ENCODE results near the gene S100PBP. TPM values are rescaled to one million over a fixed set of nuclear protein-coding genes. Genes with fewer than 3 reads are reported as not detected.
"Not testable (repeated sequence)": the region's sequence is repeated elsewhere in the genome, so short reads cannot be mapped to it uniquely, and the experiment has no call there.

The S100PBP gene
- total RNA-seq, 1 donor from 2014 or later = 59.8 TPM

DNA sequence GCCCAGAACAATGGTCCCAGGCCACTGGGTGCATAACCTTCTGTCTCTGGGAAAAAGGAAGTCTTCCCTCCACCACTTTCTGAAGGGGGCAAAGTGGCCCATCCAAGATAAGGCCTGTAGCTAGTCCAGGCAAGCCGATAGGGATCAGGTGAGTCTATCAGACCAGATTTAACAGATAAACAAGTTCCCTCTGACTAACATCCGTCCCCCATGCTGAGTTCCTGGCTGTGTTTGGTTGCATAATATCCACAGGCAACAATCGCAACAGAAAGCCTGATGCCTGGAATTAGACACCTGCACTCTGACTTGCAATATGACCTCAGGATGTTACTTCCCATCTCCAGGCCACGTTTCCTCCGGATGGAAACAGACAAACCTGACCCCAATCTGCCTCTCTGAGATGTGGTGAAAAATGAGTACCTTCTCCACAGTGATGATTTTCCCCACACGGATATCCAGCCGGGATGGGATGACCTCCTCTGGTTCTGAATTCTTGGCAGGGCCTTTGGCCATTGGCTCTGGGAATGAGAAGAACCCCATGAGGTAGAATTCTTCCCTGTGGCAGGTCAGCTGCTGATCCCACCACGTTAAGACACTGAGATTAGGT is 36.7 kb upstream of the S100PBP start:
- no peak for DNase-seq (ENCODE audit: low spot score)
- intact Hi-C loops (cut with DNase I) = no loop called here
- no peak for ATAC-seq

DNA sequence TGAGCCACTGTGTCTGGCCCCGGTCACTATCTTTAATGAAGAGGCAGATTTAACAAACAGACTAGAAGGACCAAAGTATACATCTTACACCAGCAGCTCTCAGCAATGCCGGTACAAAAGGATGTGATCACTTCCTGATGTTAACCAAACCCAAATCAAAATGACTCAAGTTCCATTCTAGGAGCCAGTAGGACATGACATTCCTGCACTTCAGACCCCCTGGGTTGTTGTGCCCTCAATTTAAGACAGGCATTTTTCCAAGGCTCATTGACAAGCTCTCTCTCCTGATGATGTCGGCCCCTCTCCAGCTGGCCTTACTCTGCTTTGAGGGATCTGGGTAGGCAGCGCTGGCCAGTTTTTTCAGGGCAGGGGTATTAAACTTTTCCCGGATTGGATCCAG is 35.4 kb upstream of the S100PBP start:
- DNase-seq (ENCODE audit: low spot score) = no peak
- intact Hi-C loops (cut with DNase I) = no loop called here
- no peak for ATAC-seq

DNA sequence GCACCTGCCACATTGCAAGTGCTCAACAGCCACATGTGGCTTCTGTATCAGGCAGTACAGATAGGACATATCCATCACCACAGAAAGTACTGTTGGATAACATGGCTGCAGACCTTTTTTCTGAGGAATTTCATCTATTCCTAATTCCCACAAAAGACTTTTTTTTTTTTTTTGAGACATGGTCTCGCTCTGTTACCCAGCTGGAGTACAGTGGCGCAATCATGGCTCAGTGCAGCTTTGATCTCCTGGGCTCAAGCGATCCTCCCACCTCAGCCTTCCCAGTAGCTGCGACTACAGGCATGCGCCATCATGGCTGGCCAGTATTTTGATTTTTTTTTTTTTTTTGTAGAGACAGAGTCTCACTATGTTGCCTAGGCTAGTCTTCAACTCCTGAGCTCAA is 33.6 kb upstream of the S100PBP start:
- intact Hi-C loops (cut with DNase I) = no loop called here
- ATAC-seq = no peak
- no peak for DNase-seq (ENCODE audit: low spot score)

DNA sequence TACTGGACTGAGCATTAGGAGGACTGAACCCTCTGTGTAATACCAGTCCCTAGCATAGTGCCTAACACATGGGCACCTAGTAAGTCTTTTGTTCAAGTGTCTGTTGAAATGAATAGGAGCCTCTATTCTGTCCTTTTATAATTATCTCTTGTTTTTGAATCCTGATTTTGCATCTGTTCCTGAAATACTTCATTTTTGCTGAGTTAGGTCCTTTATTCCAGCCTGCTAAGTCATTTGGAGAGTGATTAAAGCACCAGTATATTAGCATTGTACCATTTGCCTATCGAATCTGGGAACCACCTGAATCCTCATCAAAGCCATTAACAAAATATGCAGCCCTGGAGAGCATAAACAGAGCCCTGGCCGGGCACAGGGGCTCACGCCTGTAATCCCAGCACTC is 32.6 kb upstream of the S100PBP start:
- intact Hi-C loops (cut with DNase I) = no loop called here
- no peak for ATAC-seq

DNA sequence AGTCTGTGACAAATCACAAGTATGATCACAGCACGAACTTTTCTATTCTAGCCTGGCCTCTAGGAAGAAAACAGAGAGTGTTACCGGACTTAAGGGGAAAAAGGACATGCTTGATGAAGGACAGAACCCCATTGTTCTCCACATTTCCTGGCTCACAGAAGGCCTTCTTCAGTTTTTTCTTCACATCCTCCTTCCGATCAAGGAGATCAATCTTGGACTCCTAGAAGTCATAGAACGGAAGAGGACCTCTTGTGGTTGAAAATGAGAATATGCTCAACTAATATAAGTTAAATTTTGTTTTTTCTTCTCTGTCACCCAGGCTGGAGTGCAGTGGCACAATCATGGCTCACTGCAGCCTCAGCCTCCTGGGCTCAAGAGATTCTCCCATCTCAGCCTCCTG is 30.6 kb upstream of the S100PBP start:
- peak; percentile 45 for ATAC-seq
- intact Hi-C loops (cut with DNase I) = no loop called here

More for the DNA sequence above, 32.6 kb upstream of the S100PBP start:
- DNase-seq (ENCODE audit: low spot score) = no peak

DNA sequence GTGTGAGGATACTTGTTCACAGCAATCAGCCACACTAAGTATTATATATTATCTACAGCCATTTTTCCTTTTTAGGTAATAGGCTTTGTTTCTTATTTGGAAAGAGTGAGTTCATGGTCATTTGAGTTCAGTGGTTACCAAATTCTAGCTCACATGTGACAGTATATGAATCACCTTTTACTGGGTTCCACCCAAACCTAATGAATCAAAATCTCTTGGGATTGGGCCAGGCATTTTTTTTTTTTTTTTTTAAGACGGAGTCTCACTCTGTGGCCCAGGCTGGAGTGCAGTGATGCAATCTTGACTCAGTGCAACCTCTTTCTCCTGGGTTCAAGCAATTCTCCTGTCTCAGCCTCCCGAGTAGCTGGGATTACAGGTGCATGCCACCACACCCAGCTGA is 28.1 kb upstream of the S100PBP start:
- DNase-seq (ENCODE audit: low spot score); ATAC-seq; intact Hi-C loops (cut with DNase I): not testable (repeated sequence)

More for the DNA sequence above, 30.6 kb upstream of the S100PBP start:
- no peak for DNase-seq (ENCODE audit: low spot score)

DNA sequence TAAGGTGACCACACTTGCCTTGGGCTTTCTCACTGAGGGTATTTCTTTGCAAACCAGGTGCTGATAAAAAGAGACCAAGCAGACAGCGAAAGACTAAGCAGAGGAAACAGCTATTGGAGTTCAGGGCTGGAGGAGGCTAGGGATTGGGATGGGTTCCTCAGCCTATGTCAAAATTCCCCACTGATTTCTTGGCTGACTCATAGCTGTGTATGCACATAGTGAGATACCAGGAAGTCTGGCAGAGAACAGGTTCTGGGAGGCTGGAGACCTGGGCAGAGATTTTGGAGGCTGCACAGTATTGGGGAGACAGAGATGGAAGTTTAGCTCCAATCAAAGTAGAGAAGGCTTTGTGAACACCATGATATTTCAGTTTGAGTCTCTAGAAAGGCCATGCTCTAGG is 25.6 kb upstream of the S100PBP start:
- no peak for ATAC-seq

DNA sequence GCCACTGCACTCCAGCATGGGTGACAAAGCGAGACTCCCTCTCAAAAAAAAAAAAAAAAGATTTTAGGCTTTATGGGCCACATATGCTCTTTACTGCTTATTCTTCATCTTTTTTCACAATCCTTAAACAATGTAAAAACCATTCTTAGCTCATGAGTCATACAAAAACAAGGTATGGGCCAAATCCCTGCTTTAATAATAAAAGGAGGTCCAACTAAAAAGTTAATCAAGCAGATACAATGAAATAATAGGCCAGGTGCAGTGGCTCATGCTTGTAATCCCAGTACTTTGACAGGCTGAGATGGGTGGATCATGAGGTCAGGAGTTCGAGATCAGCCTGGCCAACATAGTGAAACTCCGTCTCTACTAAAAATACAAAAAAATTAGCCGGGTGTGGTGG is 21.7 kb upstream of the S100PBP start:
- ATAC-seq; intact Hi-C loops (cut with DNase I); DNase-seq (ENCODE audit: low spot score): not testable (repeated sequence)

More for the DNA sequence above, 25.6 kb upstream of the S100PBP start:
- intact Hi-C loops (cut with DNase I) = loop anchor here (1.0 kb wide), 1 partner anchor 38 kb away; no protein-coding TSS in a partner anchor
- DNase-seq (ENCODE audit: low spot score) = no peak

DNA sequence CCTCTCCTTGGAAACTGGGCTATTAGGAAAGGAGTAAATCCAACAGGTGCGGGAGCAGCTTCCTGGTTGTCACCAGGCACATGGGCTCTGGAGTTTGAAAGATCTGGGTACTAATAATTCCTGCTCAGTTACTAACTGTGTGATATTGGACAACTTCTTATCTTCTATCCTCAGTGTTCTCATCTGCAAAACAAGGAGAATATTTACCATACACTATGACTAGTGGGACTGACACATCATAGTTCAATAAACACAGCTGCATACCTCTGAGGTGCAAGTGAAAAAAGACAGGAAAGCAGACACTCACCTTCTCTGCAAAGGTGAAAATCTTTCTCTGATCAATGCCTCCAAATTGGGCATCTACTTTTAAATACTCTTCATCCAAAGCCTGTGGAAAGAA is 20.0 kb upstream of the S100PBP start:
- intact Hi-C loops (cut with DNase I) = no loop called here
- no peak for ATAC-seq
- no peak for DNase-seq (ENCODE audit: low spot score)

DNA sequence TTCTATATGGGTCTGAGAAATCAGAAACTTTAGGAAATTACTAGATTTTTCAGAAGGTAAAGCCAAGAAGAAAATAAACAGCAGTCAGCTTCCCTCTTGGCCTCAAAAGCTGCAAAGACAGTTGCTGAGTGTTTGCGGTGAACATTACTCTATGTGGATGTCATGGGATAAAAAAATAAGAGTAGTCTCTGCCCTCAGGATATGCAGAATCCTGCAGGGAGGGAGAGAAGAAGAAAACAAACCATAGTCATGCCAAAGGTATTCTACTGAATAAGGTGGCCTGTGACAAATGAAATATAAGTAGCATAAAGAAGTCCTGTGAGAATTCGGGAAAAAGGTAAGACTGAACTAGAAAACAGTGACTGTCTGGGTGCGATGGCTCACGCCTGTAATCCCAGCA is 19.3 kb upstream of the S100PBP start:
- intact Hi-C loops (cut with DNase I) = no loop called here
- ATAC-seq (no peak), DNase-seq (ENCODE audit: low spot score) (no peak)

DNA sequence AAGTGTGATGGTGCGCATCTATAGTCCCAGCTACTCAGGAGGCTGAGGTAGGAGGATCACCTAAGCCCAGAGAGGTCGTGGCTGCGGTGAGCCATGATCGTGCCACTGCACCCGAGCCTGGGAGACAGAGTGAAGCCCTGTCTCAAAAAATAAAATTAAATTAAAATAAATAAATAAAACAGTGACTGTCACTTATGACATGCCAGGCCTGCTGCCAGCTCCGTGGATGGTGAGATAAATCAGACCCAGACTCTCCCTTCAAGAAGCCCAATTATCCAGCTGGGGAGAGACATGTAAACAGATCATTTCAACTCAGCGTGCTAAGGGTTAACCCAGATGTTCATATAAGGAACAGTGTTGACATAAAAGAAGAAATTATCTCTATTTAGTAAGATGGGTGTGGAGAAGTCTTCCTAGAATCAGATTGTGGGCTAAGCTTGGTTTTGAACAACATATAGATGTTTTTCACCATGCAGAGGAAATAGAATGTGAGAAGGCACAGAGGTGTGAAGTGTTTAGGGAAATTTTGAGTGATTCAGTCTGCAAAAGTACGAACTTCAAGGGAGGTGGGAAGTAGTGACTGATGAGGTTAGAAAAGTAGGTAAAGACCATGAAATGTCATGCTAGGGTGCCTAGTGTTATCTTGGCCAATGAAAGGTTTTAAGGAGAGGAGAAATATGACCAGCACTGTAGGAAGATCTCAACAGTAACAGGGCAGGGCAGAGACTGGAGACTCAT is 18.6 kb upstream of the S100PBP start:
- DNase-seq (ENCODE audit: low spot score) (no peak), ATAC-seq (no peak)
- intact Hi-C loops (cut with DNase I) = no loop called here

DNA sequence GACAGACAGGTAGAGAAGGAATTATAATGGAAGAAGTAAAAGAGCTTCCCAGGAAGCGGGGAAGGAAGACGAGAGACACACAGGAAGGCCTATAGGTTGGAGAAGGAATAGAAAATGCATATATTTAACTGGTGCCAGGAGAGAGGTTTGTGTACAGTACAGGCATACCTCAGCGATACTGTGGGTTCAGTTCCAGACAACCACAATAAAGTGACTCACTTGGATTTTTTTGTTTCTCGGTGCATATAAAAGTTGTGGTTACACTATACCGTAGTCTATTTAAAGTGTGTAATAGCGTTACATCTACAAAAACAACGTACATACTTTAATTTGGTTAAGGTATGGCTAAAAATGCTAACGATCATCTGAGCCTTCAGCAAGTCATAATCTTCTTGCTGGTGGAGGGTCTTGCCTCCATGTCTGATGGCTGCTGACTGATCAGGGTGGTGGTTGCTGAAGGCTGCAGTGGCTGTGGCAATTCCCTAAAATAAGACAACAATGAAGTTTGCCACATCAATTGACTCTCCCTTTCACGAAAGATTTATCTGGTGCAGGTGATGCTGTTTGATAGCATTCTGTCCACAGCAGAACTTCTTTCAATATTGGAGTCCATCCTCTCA is 16.2 kb upstream of the S100PBP start:
- ATAC-seq (no peak), DNase-seq (ENCODE audit: low spot score) (no peak)
- intact Hi-C loops (cut with DNase I) = no loop called here

DNA sequence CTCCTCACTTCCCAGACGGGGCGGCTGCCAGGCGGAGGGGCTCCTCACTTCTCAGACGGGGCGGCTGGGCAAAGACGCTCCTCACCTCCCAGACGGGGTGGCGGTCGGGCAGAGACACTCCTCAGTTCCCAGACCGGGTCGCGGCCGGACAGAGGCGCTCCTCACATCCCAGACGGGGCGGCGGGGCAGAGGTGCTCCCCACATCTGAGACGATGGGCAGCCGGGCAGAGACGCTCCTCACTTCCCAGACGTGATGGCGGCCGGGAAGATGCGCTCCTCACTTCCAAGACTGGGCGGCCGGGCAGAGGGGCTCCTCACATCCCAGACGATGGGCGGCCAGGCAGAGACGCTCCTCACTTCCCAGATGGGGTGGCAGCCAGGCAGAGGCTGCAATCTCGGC is 13.0 kb upstream of the S100PBP start:
- intact Hi-C loops (cut with DNase I); DNase-seq (ENCODE audit: low spot score); ATAC-seq: not testable (repeated sequence)

DNA sequence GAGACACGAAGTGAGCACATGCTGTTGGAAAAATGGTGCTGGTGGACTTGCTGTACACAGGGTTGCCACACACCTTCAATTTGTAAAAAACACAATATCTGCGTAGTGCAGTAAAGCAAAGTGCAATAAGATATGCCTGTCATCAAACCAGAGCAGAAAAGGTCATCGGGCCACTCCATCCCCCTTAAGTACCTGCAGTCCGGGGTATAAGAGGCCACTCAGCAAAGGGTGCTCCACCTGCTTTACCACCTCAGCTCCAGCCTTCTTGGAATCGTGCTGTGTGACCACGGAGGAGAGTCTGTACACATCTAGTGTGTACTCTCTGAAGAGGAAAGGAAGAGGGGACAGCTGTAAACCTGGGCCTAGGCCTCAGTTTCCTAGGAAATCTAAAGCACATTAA is 11.2 kb upstream of the S100PBP start:
- DNase-seq (ENCODE audit: low spot score) (no peak), ATAC-seq (no peak)
- intact Hi-C loops (cut with DNase I) = no loop called here

DNA sequence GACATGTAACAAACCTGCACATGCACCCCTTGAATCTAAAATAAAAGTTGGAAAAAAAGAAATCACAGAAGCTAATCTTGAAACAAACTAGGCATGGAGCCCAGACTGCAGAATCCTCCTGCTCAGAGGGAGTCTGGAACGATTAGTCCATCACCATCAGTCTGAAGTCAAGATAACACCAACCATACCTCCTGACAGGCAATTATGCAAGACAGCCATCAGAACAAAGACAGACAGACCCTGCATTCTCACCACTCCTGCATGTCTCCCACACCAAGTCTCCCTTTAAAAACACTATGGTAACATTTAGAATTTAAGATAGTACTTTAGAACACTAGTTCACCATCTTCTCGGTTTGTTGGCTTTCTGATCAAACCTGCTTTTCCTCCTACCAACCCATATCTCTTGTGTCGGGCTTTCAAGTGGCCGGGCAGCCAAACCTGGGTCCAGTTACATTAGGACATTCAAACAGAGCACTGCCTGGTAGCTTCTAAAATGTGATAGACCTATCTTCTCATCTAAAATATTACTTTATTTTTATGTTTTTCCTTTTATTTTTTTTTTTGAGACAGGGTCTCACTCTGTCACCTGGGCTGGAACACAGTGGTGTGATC is 10.4 kb upstream of the S100PBP start:
- DNase-seq (ENCODE audit: low spot score) (no peak), ATAC-seq (no peak)
- intact Hi-C loops (cut with DNase I) = no loop called here

DNA sequence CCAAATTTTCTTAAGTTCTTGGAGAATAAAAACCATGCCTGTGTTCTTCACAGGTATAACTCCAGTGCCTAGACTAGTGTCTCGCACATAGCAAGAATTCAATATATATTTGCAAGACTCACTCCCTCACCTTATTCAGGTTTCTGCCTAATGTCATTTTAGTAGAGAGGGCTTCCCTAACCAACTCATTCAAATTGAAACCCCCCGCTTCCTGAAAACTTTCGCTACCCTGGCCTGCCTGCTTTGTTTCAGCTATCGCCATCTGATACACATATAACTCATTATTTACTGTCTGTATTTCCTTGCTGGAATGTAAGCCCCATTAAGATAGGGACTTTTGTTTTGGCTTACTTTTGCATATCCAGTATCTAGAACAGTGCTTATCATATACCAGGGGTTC is 8.9 kb upstream of the S100PBP start:
- intact Hi-C loops (cut with DNase I) = no loop called here
- no peak for DNase-seq (ENCODE audit: low spot score)
- ATAC-seq = no peak

DNA sequence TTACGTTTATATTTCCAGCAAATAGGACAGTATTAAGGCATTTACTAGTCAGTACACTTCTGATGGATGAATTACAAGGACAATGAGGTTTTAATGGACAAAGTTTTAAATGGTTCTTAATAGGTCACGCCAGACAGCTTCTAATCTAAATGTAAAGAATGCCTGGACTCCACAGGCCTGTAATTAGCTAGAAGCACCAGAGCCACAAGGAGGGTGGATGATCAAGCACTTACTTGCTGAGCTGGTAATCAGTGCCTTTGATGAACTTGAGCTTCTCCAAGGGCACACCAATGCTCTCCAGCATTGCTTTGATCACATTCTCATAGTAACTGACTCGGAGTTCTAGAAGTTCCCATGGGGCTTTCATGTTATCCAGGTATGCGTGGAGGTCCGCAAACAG is 7.1 kb upstream of the S100PBP start:
- intact Hi-C loops (cut with DNase I) = no loop called here
- ATAC-seq (no peak), DNase-seq (ENCODE audit: low spot score) (no peak)

DNA sequence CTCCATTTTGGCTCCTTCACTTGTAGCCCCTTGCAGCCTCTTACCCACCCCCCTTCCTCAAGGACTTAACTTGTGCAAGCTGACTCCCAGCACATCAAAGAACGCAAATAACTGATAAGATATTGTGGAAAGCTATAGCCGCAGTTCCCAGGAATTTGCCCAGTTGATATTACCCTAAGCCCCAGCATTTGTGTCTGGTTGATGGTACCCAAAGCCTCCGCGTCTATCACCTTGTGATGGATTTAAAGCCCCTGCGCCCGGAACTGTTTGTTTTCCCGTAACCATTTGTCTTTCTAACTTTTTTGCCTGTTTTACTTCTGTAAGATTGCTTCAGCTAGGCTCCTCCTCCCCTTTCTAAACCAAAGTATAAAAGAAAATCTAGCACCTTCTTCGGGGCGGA is 6.2 kb upstream of the S100PBP start:
- DNase-seq (ENCODE audit: low spot score) = no peak
- ATAC-seq = no peak
- intact Hi-C loops (cut with DNase I) = no loop called here

DNA sequence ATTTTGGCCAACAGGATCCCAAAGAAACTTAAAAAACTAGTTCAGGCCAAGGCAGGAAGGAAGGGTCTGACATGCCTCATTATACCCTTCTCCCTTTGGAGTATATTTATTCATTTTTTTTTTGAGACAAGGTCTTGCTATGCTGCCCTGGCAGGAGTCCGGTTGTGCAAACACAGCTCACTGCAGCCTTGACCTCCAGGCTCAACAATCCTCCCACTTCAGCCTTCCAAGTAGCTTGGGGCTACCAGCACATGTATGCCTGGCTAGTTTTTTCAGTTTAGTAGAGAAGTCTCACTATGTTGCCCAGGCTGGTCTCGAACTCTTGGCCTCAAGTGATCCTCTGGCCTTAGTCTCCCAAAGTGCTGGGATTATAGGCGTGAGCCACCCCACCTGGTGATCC is 5.5 kb upstream of the S100PBP start:
- intact Hi-C loops (cut with DNase I) = no loop called here
- ATAC-seq (no peak), DNase-seq (ENCODE audit: low spot score) (no peak)
